Natural killer cell treated with Interleukin-12 subunit alpha and Interleukin-12 subunit beta and Interleukin-15 and Interleukin-18, amount 100 ng/mL, for 72 hours (primary cell): ENCODE results near the gene SLC25A25. TPM values are rescaled to one million over a fixed set of nuclear protein-coding genes. Genes with fewer than 3 reads are reported as not detected.
"Not testable (repeated sequence)": the region's sequence is repeated elsewhere in the genome, so short reads cannot be mapped to it uniquely, and the experiment has no call there.

Experiments
- ATAC-seq, 2 donors: fragments of 150-1000 bp; cut with Tn5 transposase in 1 of 2; sonication (Bioruptor Pico), chemical (Tn5 transposase) in 1 of 2; 2 replicates each; pipeline ENCODE4 v1.10.0; 2021
- DNase-seq: peaks from one replicate; pipeline ENCODE4 v3.0.0; 2022; ENCODE audit warnings: low spot score
- H3K27ac Mint-ChIP-seq, 2 donors: 1 replicate in 1 of 2; 2 replicates in 1 of 2; pipeline ENCODE4 v1.8.0; 2022; ENCODE audit warnings: mixed read lengths in 2 of 2, mild to moderate bottlenecking in 1 of 2, moderate library complexity in 1 of 2
- H3K27me3 Mint-ChIP-seq, 2 donors: 1 replicate in 1 of 2; 2 replicates in 1 of 2; pipeline ENCODE4 v1.8.0; 2022; ENCODE audit warnings: mixed read lengths in 2 of 2
- H3K36me3 Mint-ChIP-seq: one replicate; pipeline ENCODE4 v1.8.0; 2022; ENCODE audit warnings: mixed read lengths
- H3K4me1 Mint-ChIP-seq, 2 donors: 1 replicate in 1 of 2; 2 replicates in 1 of 2; pipeline ENCODE4 v1.8.0; 2022; ENCODE audit warnings: low read depth in 2 of 2, mixed read lengths in 2 of 2, mild to moderate bottlenecking in 1 of 2
- H3K4me3 Mint-ChIP-seq: one replicate; pipeline ENCODE4 v1.8.0; 2022; ENCODE audit warnings: mixed read lengths
- H3K9me3 Mint-ChIP-seq: 2 replicates; pipeline ENCODE4 v1.8.0; 2022; ENCODE audit warnings: mixed read lengths
- total RNA-seq, 2 donors: library from RNA; stranded (reverse); gene quantifications; one replicate each; pipeline ENCODE4 v1.2.3, GENCODE V29; 2022

Gene SLC25A25
- total RNA-seq, 2 donors from 2014 or later, result 15.0 to 23.2 TPM

DNA sequence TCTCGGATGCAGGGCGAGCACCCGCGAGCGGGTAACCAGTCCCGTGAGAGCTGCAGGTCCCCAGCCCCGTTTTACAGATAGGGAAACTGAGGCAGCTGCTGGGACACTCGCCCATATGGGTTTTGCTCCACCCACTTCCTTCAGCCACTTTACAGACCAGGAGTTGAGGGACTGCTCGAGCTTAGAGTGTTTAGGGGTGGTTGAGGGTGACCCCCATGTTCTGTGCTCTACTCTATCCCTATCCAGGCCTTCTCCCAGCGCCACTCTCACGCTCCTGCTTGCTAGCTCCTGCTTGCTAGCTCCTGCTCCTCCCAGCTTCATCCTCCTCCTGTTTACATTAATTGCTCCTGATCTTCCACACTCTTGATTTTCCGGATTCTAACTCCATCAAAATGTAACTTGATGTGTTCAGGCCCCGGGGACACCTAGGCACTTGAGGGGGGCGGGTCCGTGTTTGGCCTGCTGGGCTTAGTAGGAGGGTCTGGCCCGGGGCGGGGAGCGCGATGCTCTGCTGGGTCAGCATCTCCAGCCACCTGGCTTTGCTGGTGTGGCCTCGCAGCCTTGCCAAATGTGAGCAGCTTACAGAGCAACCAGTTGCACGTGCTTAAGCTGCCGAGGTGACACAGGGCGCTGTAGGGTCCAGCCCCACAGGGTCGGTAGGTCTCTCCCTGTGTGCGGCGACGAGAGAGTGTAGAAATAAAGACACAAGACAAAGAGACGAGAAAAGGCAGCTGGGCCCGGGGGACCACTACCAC, 61.0 kb downstream of the SLC25A25 start:
- no peaks in the 10 kb centered on the region for H3K9me3 Mint-ChIP-seq
- peak overlapping the region; percentile 92 to 99 for H3K27ac Mint-ChIP-seq
- ATAC-seq (no peak), DNase-seq (peak; percentile 59)
- H3K36me3 Mint-ChIP-seq, result no peaks in the 10 kb centered on the region
- peaks cover 14% of the 10 kb centered on the region in 2 donors for H3K27me3 Mint-ChIP-seq
- H3K4me3 Mint-ChIP-seq, result peak overlapping the region; percentile 88
- H3K4me1 Mint-ChIP-seq, result peaks cover 25 to 26% of the 10 kb centered on the region in 2 donors

DNA sequence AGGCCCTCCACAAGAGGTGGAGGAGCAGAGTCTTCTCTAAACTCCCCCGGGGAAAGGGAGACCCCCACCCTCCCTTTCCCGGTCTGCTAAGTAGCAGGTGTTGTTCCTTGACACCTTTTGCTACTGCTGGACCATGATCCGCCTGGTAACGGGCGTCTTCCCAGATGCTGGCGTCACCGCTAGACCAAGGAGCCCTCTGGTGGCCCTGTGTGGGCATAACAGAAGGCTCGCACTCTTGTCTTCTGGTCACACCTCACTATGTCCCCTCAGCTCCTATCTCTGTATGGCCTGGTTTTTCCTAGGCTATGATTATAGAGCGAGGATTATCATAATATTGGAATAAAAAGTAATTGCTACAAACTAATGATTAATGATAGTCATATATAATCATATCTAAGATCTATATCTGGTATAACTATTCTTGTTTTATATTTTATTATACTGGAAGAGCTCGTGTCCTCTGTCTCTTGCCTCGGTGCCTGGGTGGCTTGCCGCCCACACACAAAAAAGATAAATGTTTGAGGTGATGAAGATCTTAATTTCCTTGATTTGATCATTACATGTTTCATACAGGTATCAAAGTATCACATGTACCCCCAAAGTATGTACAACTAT, 62.1 kb downstream of the SLC25A25 start:
- H3K27me3 Mint-ChIP-seq, result peaks cover 14 to 24% of the 10 kb centered on the region in 2 donors

DNA sequence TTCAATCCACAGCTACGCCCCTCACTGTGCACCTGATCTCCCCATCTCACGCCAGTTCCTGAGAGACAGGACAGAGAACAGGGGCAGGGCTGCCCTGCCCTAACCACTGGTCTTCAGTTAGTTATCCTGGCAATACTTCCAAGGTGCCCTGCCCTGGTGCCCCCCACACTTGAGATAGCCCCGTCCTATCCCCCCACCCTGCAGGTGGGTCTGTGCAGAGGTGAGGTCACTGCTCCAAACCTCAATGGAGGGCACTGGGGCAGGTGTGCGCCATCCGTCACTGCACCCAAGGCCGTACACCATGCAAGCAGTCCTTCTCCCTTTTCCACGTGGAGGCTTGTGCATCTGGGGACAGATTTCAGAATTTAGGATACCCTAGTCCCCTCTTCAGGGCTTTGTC, 62.6 kb downstream of the SLC25A25 start:
- not testable (repeated sequence) for H3K27ac Mint-ChIP-seq, DNase-seq, H3K9me3 Mint-ChIP-seq, H3K36me3 Mint-ChIP-seq, ATAC-seq, H3K4me3 Mint-ChIP-seq
- H3K4me1 Mint-ChIP-seq, result peaks cover 18 to 20% of the 10 kb centered on the region in 2 donors
- peaks cover 14 to 29% of the 10 kb centered on the region in 2 donors for H3K27me3 Mint-ChIP-seq

More for the DNA sequence above, 62.1 kb downstream of the SLC25A25 start:
- not testable (repeated sequence) for ATAC-seq, H3K36me3 Mint-ChIP-seq, H3K27ac Mint-ChIP-seq, DNase-seq, H3K9me3 Mint-ChIP-seq
- peak overlapping the region; percentile 50 for H3K4me3 Mint-ChIP-seq
- peaks cover 23 to 24% of the 10 kb centered on the region in 2 donors for H3K4me1 Mint-ChIP-seq

GRCh38 chr9:128131346-128131745, 63.3 kb downstream of the SLC25A25 start:
- Mint-ChIP-seq H3K4me1 (peaks cover 13 to 14% of the 10 kb centered on the region in 2 donors), H3K27me3 (peaks cover 16 to 29% of the 10 kb centered on the region in 2 donors)
- not testable (repeated sequence) for H3K9me3 Mint-ChIP-seq, DNase-seq, H3K36me3 Mint-ChIP-seq, H3K4me3 Mint-ChIP-seq, ATAC-seq, H3K27ac Mint-ChIP-seq

DNA sequence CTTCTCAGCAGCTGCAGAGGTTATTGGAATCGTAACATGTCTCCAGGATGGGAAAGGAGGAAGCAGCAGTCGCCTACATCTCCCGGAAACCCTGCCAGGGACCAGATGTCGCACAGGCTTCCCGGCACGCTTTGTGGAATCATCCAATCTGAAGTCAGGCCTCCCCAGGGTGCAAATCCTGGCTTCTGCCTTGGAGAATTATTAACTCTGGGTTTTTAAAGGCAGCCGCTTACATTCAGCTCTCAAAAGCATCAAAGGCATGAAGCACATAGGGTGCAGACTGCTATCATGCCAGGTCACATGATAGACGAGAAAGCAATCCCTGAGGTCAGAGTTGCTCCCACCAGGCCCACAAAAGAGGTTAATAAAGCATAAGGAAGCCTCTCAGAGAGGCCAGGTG, 64.1 kb downstream of the SLC25A25 start:
- not testable (repeated sequence) for H3K36me3 Mint-ChIP-seq, H3K27ac Mint-ChIP-seq, ATAC-seq, H3K4me3 Mint-ChIP-seq, DNase-seq, H3K9me3 Mint-ChIP-seq
- Mint-ChIP-seq H3K27me3 (peaks cover 16 to 29% of the 10 kb centered on the region in 2 donors), H3K4me1 (peaks cover 12 to 14% of the 10 kb centered on the region in 2 donors)

GRCh38 chr9:128135561-128135960, 67.5 kb downstream of the SLC25A25 start:
- not testable (repeated sequence) for DNase-seq, ATAC-seq, H3K9me3 Mint-ChIP-seq, H3K4me3 Mint-ChIP-seq, H3K4me1 Mint-ChIP-seq, H3K27ac Mint-ChIP-seq, H3K36me3 Mint-ChIP-seq
- peaks cover 16 to 29% of the 10 kb centered on the region in 2 donors for H3K27me3 Mint-ChIP-seq

GRCh38 chr9:128136816-128137793, 69.1 kb downstream of the SLC25A25 start:
- H3K9me3 Mint-ChIP-seq, result no peaks in the 10 kb centered on the region
- peaks cover 19 to 29% of the 10 kb centered on the region in 2 donors for H3K27me3 Mint-ChIP-seq
- no peaks in the 10 kb centered on the region for H3K36me3 Mint-ChIP-seq
- no peak overlapping the region for H3K4me3 Mint-ChIP-seq
- DNase-seq (no peak), ATAC-seq (peak in 1 of 2 donors; percentile 13)
- H3K27ac Mint-ChIP-seq, result no peak overlapping the region
- H3K4me1 Mint-ChIP-seq, result peaks cover 0 to 2% of the 10 kb centered on the region in 2 donors

DNA sequence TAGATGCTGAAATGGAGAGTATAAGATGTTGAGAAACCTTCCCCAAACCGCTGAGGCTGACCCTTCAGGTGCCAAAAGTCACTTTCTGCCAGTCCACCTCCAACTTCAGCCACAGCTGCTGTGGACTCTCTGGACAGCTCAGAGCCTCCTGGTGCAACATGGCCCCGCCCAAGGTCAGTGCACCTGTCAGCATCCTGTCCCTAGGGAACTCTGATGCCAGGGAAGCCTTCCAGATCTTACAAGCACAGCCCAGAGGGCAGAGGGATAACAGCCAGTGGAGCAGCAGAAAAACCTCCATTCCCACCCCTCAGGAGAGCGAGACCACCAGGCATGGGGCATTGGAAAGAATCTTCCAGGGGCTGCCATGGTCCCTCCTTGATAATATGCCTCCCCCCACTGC, 70.0 kb downstream of the SLC25A25 start:
- no peak for DNase-seq
- no peaks in the 10 kb centered on the region for H3K36me3 Mint-ChIP-seq

DNA sequence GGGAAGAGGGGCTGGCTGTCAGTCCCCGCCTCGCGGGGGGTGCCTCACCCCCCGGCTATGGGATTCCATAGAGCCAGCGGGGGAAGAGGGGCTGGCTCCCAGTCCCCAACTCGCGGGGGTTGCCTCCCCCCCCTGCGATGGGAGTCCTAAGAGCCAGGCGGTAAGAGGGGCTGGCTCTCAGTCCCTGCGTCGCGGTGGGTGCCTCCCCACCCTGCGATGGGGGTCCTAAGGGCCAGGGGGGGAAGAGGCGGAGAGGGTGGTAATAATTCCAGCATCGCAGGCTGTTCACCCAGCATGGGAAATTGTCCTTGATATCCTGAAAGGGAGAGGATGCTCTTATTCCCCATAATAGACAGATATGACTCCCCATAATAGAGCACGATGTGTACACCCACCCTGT, 71.6 kb downstream of the SLC25A25 start:
- Mint-ChIP-seq H3K9me3 (no peaks in the 10 kb centered on the region), H3K36me3 (no peaks in the 10 kb centered on the region), H3K4me3 (no peak overlapping the region), H3K27me3 (peaks cover 5 to 10% of the 10 kb centered on the region in 2 donors), H3K4me1 (peaks cover 0 to 3% of the 10 kb centered on the region in 2 donors), H3K27ac (no peak overlapping the region)
- DNase-seq (no peak), ATAC-seq (no peak)

More for the DNA sequence above, 70.0 kb downstream of the SLC25A25 start:
- peaks cover 0 to 3% of the 10 kb centered on the region in 2 donors for H3K4me1 Mint-ChIP-seq
- no peak overlapping the region for H3K27ac Mint-ChIP-seq
- no peaks in the 10 kb centered on the region for H3K9me3 Mint-ChIP-seq
- ATAC-seq, result no peak
- peaks cover 13 to 25% of the 10 kb centered on the region in 2 donors for H3K27me3 Mint-ChIP-seq
- no peak overlapping the region for H3K4me3 Mint-ChIP-seq

DNA sequence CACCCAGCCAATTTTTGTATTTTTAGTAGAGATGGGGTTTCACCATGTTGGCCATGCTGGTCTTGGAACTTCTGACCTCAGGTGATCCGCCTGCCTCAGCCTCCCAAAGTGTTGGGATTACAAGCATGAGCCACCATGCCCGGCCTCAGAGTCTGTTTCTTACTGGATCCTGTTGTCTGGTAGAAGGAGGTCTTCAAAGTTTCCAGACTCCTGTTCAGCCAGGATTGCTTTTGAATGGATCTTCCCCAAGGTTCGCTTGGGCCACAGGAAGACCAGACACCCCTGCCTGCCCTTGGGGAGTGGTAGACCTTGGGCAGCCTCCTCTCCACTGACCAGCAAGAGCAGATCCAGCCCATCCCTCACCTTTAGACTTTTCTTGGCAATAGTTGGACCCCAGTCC, 73.6 kb downstream of the SLC25A25 start:
- no peak overlapping the region for H3K4me3 Mint-ChIP-seq
- ATAC-seq (no peak), DNase-seq (no peak)
- H3K27ac Mint-ChIP-seq, result peak overlapping the region in 1 of 2 donors; percentile 72
- no peaks in the 10 kb centered on the region for H3K9me3 Mint-ChIP-seq
- H3K36me3 Mint-ChIP-seq, result no peaks in the 10 kb centered on the region
- peaks cover 0 to 3% of the 10 kb centered on the region in 2 donors for H3K27me3 Mint-ChIP-seq
- H3K4me1 Mint-ChIP-seq, result peaks cover 0 to 3% of the 10 kb centered on the region in 2 donors

DNA sequence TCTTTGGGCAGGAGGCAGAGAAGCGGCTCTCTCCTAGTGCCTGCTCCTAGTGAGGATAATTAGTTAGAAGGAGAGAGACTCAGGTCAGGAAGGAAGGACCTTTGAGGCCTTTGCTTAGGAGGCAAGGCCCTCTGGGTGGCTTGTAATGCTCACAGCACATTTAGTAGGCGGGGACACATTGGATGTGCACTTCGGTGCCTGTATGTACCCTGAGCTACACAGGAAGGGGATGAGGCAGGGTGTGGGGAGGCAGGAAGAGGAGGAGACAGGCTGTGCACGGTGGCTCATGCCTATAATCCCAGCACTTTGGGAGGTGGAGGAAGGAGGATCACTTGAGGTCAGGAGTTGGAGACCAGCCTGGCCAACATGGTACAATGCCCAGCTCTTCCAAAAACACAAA, 74.0 kb downstream of the SLC25A25 start:
- H3K27ac Mint-ChIP-seq, result peak overlapping the region in 1 of 2 donors; percentile 72
- H3K4me3 Mint-ChIP-seq, result no peak overlapping the region
- ATAC-seq (no peak), DNase-seq (no peak)
- H3K9me3 Mint-ChIP-seq, result no peaks in the 10 kb centered on the region
- peaks cover 0 to 3% of the 10 kb centered on the region in 2 donors for H3K27me3 Mint-ChIP-seq
- peaks cover 0 to 3% of the 10 kb centered on the region in 2 donors for H3K4me1 Mint-ChIP-seq
- no peaks in the 10 kb centered on the region for H3K36me3 Mint-ChIP-seq

- H3K4me1 Mint-ChIP-seq, result peaks cover 0 to 3% of the 10 kb centered on the region in 2 donors
- H3K27ac Mint-ChIP-seq, result peak overlapping the region in 1 of 2 donors; percentile 72
- H3K9me3 Mint-ChIP-seq, result no peaks in the 10 kb centered on the region
- no peak for ATAC-seq
- no peak for DNase-seq
- no peaks in the 10 kb centered on the region for H3K36me3 Mint-ChIP-seq
- peaks cover 0 to 3% of the 10 kb centered on the region in 2 donors for H3K27me3 Mint-ChIP-seq
- no peak overlapping the region for H3K4me3 Mint-ChIP-seq
These were observed 74.6 kb downstream of the SLC25A25 start for GRCh38 chr9:128142596-128142995.

- no peak overlapping the region for H3K4me3 Mint-ChIP-seq
- H3K9me3 Mint-ChIP-seq, result no peaks in the 10 kb centered on the region
- H3K27me3 Mint-ChIP-seq, result peaks cover 0 to 3% of the 10 kb centered on the region in 2 donors
- no peak overlapping the region for H3K27ac Mint-ChIP-seq
- H3K4me1 Mint-ChIP-seq, result peaks cover 0 to 3% of the 10 kb centered on the region in 2 donors
- H3K36me3 Mint-ChIP-seq, result no peaks in the 10 kb centered on the region
- ATAC-seq (peak in 1 of 2 donors; percentile 20), DNase-seq (no peak)
These were observed 75.7 kb downstream of the SLC25A25 start for GRCh38 chr9:128143525-128144238.
